GM12891 (cell line): ENCODE measurements around the gene SPTBN5.

Experiments
- DNase-seq: peaks from one replicate; pipeline ENCODE4 v3.0.0; 2011; ENCODE audit warnings: low spot score; ENCODE audit not compliant: insufficient read length
- FAIRE-seq: peaks from 2 replicates; lab custom pipeline; 2011; peaks lifted over from hg19 to GRCh38; lab: Jason Lieb, UNC
- PAX5 ChIP-seq: IDR thresholded peaks from 2 replicates; pipeline ENCODE4 v1.6.1; 2011; ENCODE audit warnings: low read length, moderate library complexity, mild to moderate bottlenecking; ENCODE audit not compliant: insufficient read depth, severe bottlenecking
- POLR2A ChIP-seq: IDR thresholded peaks from 2 replicates; pipeline ENCODE4 v1.6.1; 2011; ENCODE audit warnings: low read depth, low read length, control low read depth
- POLR2AphosphoS5 ChIP-seq: IDR thresholded peaks from 2 replicates; pipeline ENCODE4 v1.6.1; 2011; ENCODE audit warnings: low read depth, low read length, control low read depth
- POU2F2 ChIP-seq: IDR thresholded peaks from 2 replicates; pipeline ENCODE4 v1.6.1; 2011; ENCODE audit warnings: low read depth, mild to moderate bottlenecking, control low read depth, low read length, moderate library complexity
- SPI1 ChIP-seq: IDR thresholded peaks from 2 replicates; pipeline ENCODE4 v1.6.1; 2011; ENCODE audit warnings: low read depth, low read length, control low read depth
- TAF1 ChIP-seq: IDR thresholded peaks from 2 replicates; pipeline ENCODE4 v1.6.1; 2011; ENCODE audit warnings: low read depth, low read length, control low read depth

The SPTBN5 gene

DNA sequence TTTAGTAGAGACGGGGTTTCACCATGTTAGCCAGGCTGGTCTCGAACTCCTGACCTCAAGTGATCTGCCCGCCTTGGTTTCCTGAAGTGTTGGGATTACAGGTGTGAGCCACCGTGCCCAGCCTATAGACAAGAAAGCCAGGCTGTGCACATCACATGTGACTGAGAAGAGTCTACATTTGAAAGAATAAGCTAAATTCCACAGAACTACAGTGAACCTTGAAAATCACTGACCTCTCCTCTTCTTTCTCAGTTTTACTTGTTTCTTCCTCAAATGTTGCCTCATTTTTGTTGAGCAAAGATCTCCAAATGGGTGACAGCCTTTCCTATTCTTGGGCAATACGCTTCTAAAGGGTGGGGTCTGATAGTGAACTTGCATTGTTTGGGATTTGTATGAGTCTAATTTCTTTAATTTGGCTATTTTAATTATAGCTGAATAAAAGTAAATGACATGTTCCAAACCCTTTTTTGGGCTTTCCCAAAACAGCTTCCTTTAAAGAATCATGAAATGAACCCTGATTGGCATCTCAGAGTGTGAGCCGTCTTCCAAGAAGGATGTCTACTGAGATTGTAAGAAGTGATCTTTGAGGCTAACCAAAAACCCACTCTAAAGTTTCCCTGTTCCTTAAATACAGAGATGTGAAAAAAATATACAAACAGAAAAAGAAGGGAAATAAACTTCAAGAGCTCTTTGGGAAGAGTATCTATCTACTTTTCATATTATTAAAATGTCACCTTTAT is 21.6 kb upstream of the SPTBN5 start:
- TF ChIP-seq POLR2AphosphoS5 (no peak), POLR2A (no peak), PAX5 (no peak), POU2F2 (no peak), SPI1 (no peak), TAF1 (no peak)
- FAIRE-seq (no peak), DNase-seq (no peak)

DNA sequence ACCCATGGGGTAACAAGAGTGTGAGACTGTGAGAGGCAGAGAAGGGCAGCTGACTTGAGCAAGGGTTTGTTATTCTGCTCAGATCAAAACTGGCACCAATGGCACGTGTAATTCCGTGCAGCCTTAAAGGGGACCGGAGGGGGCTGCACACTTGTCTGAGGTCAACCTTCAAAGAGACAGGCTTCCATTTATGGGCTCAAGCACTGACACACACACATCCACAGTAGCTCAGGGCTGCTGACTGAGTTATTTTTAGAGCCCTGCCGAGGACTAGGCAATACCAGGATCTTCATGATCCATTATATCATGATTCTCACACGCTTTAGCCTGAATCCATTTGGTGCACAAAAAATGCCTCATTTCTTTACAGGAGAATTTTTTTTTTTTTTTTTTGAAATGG is 20.6 kb upstream of the SPTBN5 start:
- DNase-seq = no peak
- TF ChIP-seq POLR2AphosphoS5 (peak; percentile 26; the same call in 1 of the 2 replicates), TAF1 (no peak)
- FAIRE-seq = no peak

GRCh38 chr15:41913256-41913655 is 19.4 kb upstream of the SPTBN5 start:
- no peak for DNase-seq
- no peak for TF ChIP-seq POLR2AphosphoS5
- FAIRE-seq = no peak

DNA sequence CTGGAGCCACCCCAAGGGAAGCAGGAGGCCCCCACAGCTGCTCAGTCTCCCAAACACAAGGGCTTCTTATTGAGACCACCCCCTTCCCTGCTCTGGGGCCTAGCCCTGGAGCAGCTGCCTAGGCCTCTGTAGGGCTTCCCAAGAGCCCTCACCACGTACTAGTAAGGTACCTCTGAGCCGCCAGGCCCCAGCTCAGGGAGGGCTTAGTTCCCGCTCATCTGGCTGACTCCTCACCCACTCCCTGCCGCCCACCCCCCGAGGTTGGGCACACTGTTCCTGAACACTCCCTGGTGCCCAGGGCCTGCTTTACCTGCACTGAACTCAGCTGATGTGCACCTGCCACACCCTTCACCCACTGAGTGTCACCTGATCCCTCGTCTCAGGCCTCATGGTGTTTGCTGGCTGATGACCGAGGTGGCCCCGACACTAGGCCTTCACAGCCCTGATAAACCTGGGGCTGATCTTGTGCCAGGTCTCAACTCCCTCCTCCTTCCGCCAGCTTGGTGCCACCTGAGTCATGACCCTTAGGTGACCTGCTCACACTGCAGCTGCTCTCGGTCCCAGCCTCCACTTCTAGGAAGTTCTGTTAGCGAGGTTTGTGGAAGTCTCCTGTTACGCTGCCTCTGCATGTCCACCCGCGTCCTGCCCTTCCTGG is 18.0 kb upstream of the SPTBN5 start:
- DNase-seq = no peak
- FAIRE-seq = no peak
- TF ChIP-seq SPI1 = no peak
- no peak for TF ChIP-seq PAX5

DNA sequence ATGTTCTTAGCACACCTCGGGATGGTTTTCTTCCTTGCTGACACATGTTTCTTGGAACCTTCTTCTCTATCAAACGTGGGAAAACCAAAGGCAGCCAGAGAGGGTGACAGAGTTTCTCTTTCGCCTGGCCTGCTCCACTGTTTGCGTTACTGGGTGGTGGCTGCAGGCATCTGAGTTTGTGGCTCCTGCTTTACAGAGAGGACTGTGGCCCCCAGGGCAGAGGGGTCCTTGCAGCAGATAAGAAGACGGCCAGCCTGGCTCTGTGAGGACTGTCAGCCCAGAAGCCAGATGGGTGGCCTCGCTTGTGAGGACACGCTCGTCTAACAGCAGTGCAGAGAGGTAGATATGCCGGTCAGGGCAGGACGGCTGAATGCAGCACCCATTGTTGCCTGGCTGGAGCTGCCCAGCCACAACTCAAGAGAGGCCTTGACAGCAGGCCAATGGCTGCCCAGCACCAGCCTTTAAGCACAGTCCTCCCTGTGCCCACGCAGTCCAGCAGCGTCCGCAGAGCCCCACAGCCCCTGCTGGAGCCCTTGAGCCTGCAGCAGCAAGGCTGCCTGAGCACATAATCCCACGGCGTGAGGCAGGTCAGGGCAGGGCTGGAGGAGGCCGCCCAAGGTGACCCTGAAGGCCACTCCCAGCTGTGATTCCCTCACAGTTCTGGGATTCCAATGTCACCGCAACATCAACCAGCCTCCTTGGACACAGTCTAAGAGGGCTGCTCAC is 15.0 kb upstream of the SPTBN5 start:
- no peak for FAIRE-seq
- DNase-seq = no peak
- TF ChIP-seq PAX5 (no peak), POU2F2 (no peak), SPI1 (no peak), TAF1 (no peak)

DNA sequence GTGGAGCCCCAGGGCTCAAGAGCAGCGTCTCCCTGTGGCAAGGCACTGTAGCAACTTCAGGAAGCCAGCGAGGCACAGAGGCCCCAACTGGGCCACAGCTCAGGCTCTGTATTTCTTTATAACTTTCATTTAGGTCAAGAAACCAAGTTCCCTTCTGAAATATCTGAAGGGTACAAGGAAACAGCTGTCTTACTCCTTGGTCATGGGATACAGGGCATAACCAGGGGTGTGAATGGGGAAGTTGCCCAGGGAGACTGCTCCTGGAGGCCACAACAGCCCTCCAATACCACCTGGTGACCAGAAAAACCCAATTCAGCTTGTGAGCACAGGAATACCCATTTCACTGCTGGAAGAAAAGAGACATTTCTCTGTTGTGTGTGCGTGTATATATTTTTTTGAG is 13.3 kb upstream of the SPTBN5 start:
- DNase-seq (no peak), FAIRE-seq (no peak)
- no peak for TF ChIP-seq POU2F2
- TF ChIP-seq TAF1 = no peak
- TF ChIP-seq POLR2A = no peak
- no peak for TF ChIP-seq POLR2AphosphoS5

GRCh38 chr15:41906608-41907007 is 12.8 kb upstream of the SPTBN5 start:
- no peak for FAIRE-seq
- peak; percentile 45; the same call in 1 of the 2 replicates for TF ChIP-seq POLR2A
- no peak for TF ChIP-seq TAF1
- TF ChIP-seq POU2F2 = no peak
- no peak for TF ChIP-seq PAX5
- TF ChIP-seq POLR2AphosphoS5 = peak; percentile 58
- TF ChIP-seq SPI1 = no peak
- DNase-seq = no peak

- no peak for FAIRE-seq
Observed at GRCh38 chr15:41905036-41905793, 11.4 kb upstream of the SPTBN5 start.

GRCh38 chr15:41904541-41905005 is 10.7 kb upstream of the SPTBN5 start:
- FAIRE-seq (peak; percentile 96), DNase-seq (peak; percentile 76)
- no peak for TF ChIP-seq POLR2AphosphoS5

More at GRCh38 chr15:41905036-41905793, 11.4 kb upstream of the SPTBN5 start:
- TF ChIP-seq POLR2AphosphoS5 (0 out of 2 replicates have a peak, but pooled peaks have one; percentile 31), POU2F2 (no peak)
- DNase-seq = no peak

DNA sequence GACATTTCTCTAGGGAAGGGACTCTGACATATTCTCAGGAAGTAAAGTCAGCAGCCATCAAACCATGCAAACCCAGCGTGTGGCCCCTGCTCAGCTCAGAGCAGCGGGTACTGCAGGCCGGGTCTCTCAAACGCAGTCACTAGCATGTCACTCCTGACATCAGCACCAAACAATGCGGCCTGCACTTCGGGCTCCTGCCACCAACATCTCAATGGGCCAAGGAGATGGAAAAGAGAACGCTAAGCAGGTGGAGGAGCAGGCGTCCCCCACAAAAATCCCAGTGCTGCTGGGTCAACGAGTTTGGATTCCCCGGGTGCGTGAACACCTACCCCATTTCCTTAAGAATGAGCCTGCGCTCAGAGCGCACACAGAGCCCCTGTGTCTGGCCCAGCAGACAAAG is 9.9 kb upstream of the SPTBN5 start:
- FAIRE-seq (no peak), DNase-seq (no peak)
- TF ChIP-seq POLR2A (no peak; the same call in 1 of the 2 replicates), POLR2AphosphoS5 (no peak), TAF1 (no peak), POU2F2 (no peak), PAX5 (no peak), SPI1 (no peak)
